H1 (cell line): ENCODE data around the gene TMEM108. TPM values are rescaled to one million over a fixed set of nuclear protein-coding genes. Genes with fewer than 3 reads are reported as not detected.

Experiments used
- CTCF ChIA-PET: fragments of 300-600 bp; sonication (Branson Sonifier 250); formaldehyde crosslinking; loops from one replicate; lab custom pipeline; 2021; ENCODE audit not compliant: partially characterized antibody; lab: Charles Lee
- POLR2A ChIA-PET: fragments of 300-600 bp; sonication (Branson Sonifier 250); formaldehyde crosslinking; loops from one replicate; lab custom pipeline; 2021; ENCODE audit warnings: inconsistent platforms; ENCODE audit not compliant: partially characterized antibody; lab: Charles Lee
- DNase-seq, 2 experiments: peaks; one replicate each; pipeline versions ENCODE4 v3.0.0 to v3.0.0-alpha.2; 2010 to 2022; ENCODE audit warnings: low spot score in 2 of 2, low read depth in 1 of 2, mixed read lengths in 1 of 2
- FAIRE-seq: peaks from 2 replicates; lab custom pipeline; 2011; peaks lifted over from hg19 to GRCh38; lab: Jason Lieb, UNC
- H2AFZ ChIP-seq: 2 replicates; pipeline ENCODE4 v1.8.1; 2012; ENCODE audit warnings: low read length, inconsistent platforms
- H2AK5ac ChIP-seq: 2 replicates; pipeline ENCODE4 v1.6.1; 2013; ENCODE audit warnings: low read depth, low read length
- H2BK120ac ChIP-seq: replicated peaks from 2 replicates; pipeline ENCODE3; 2013; ENCODE audit warnings: low read depth, low read length, inconsistent platforms
- H2BK12ac ChIP-seq: 2 replicates; pipeline ENCODE4 v1.6.1; 2013; ENCODE audit warnings: low read depth, low read length
- H2BK15ac ChIP-seq: 2 replicates; pipeline ENCODE4 v1.6.1; 2013; ENCODE audit warnings: low read length
- H2BK20ac ChIP-seq: 2 replicates; pipeline ENCODE4 v1.6.1; 2013; ENCODE audit warnings: low read length
- H2BK5ac ChIP-seq: 2 replicates; pipeline ENCODE4 v1.6.1; 2013; ENCODE audit warnings: low read depth, low read length
- H3K14ac ChIP-seq: 2 replicates; pipeline ENCODE4 v1.6.1; 2013; ENCODE audit warnings: inconsistent platforms; ENCODE audit not compliant: insufficient read length
- H3K18ac ChIP-seq: 2 replicates; pipeline ENCODE4 v1.6.1; 2013; ENCODE audit warnings: low read length; ENCODE audit errors: extremely low read depth
- H3K23ac ChIP-seq: 2 replicates; pipeline ENCODE4 v1.6.1; 2013; ENCODE audit warnings: inconsistent platforms; ENCODE audit not compliant: insufficient read length
- H3K23me2 ChIP-seq: 2 replicates; pipeline ENCODE4 v1.6.1; 2013; ENCODE audit warnings: low read depth, low read length
- H3K27ac ChIP-seq: 2 replicates; pipeline ENCODE4 v1.6.1; 2011; ENCODE audit warnings: low read depth, low read length, inconsistent platforms
- H3K27me3 ChIP-seq, 4 experiments: replicated peaks in 1 of 4; 1 replicate in 1 of 4; 2 replicates in 3 of 4; pipeline versions ENCODE4 v1.6.1 to v1.8.1; 2011 to 2013; ENCODE audit warnings: low read length in 3 of 4, mild to moderate bottlenecking in 3 of 4, inconsistent platforms in 2 of 4, mixed read lengths in 2 of 4, moderate library complexity in 1 of 4; ENCODE audit not compliant: control insufficient read depth in 3 of 4, insufficient read depth in 3 of 4; ENCODE audit errors: extremely low read depth in 1 of 4
- H3K36me3 ChIP-seq, 4 experiments: 2 replicates each; pipeline versions ENCODE4 v1.6.1 to v1.8.1; 2011 to 2013; ENCODE audit warnings: mild to moderate bottlenecking in 4 of 4, low read length in 3 of 4, moderate library complexity in 2 of 4, control low read depth in 1 of 4, inconsistent platforms in 1 of 4; ENCODE audit not compliant: insufficient read depth in 4 of 4, control insufficient read depth in 2 of 4
- H3K4ac ChIP-seq: replicated peaks from 2 replicates; pipeline ENCODE3; 2013; ENCODE audit warnings: low read length, low read depth, mixed read lengths, inconsistent platforms; ENCODE audit not compliant: insufficient read length
- H3K4me1 ChIP-seq, 4 experiments: replicated peaks in 1 of 4; 1 replicate in 1 of 4; 2 replicates in 3 of 4; pipeline versions ENCODE4 v1.6.1 to v1.8.1; 2011 to 2013; ENCODE audit warnings: low read length in 3 of 4, inconsistent platforms in 2 of 4, mixed read lengths in 1 of 4; ENCODE audit not compliant: insufficient read depth in 4 of 4, control insufficient read depth in 3 of 4
- H3K4me2 ChIP-seq, 2 experiments: 2 replicates each; pipeline versions ENCODE4 v1.6.1 to v1.8.1; 2011 to 2013; ENCODE audit warnings: low read depth in 2 of 2, low read length in 2 of 2, control low read depth in 1 of 2, inconsistent platforms in 1 of 2, mild to moderate bottlenecking in 1 of 2; ENCODE audit not compliant: insufficient read depth in 1 of 2
- H3K4me3 ChIP-seq, 4 experiments: fragments of 200-600, 300-600 bp in 1 of 4; sonication (generic), shearing (Covaris generic), sonication (Bioruptor Twin) in 1 of 4; 2 replicates each; pipeline versions ENCODE4 v1.5.1 to v1.8.1; 2011 to 2016; ENCODE audit warnings: low read length in 4 of 4, low read depth in 3 of 4, control low read depth in 2 of 4, inconsistent platforms in 2 of 4, mild to moderate bottlenecking in 2 of 4, mixed read lengths in 1 of 4, moderate library complexity in 1 of 4; ENCODE audit not compliant: insufficient read depth in 2 of 4; ENCODE audit errors: extremely low read depth in 1 of 4
- H3K56ac ChIP-seq: replicated peaks from 2 replicates; pipeline ENCODE3; 2013; ENCODE audit warnings: low read depth, mild to moderate bottlenecking, mixed read lengths, low read length, inconsistent platforms; ENCODE audit not compliant: insufficient read length
- H3K79me1 ChIP-seq: 2 replicates; pipeline ENCODE4 v1.6.1; 2013; ENCODE audit warnings: low read depth, low read length, control low read depth
- H3K79me2 ChIP-seq, 2 experiments: 2 replicates each; pipeline versions ENCODE4 v1.6.1 to v1.8.1; 2012 to 2013; ENCODE audit warnings: low read length in 2 of 2, mild to moderate bottlenecking in 2 of 2, inconsistent platforms in 1 of 2; ENCODE audit not compliant: insufficient read depth in 2 of 2, control insufficient read depth in 1 of 2
- H3K9ac ChIP-seq, 4 experiments: replicated peaks in 1 of 4; 1 replicate in 1 of 4; 2 replicates in 3 of 4; pipeline versions ENCODE4 v1.6.1 to v1.8.1; 2011 to 2013; ENCODE audit warnings: low read depth in 3 of 4, low read length in 3 of 4, control low read depth in 2 of 4, mild to moderate bottlenecking in 2 of 4, moderate library complexity in 2 of 4, inconsistent platforms in 1 of 4; ENCODE audit errors: extremely low read depth in 1 of 4
- H3K9me3 ChIP-seq, 2 experiments: 2 replicates each; pipeline versions ENCODE4 v1.6.1 to v1.8.1; 2012 to 2013; ENCODE audit warnings: mild to moderate bottlenecking in 2 of 2, moderate library complexity in 2 of 2, control low read depth in 1 of 2, inconsistent platforms in 1 of 2, low read depth in 1 of 2, low read length in 1 of 2, mixed read lengths in 1 of 2; ENCODE audit not compliant: insufficient read depth in 2 of 2
- H4K20me1 ChIP-seq, 2 experiments: replicated peaks in 1 of 2; 2 replicates each; pipeline versions ENCODE3 to v1.8.1; 2011 to 2013; ENCODE audit warnings: inconsistent platforms in 2 of 2, low read length in 2 of 2, mild to moderate bottlenecking in 1 of 2; ENCODE audit not compliant: insufficient read depth in 2 of 2, control insufficient read depth in 1 of 2
- H4K5ac ChIP-seq: 2 replicates; pipeline ENCODE4 v1.6.1; 2013; ENCODE audit warnings: low read length, low read depth, mixed read lengths, inconsistent platforms; ENCODE audit not compliant: insufficient read length
- H4K8ac ChIP-seq: 2 replicates; pipeline ENCODE4 v1.8.0; 2013; ENCODE audit warnings: mild to moderate bottlenecking, moderate library complexity, low read length, inconsistent platforms; ENCODE audit not compliant: insufficient read depth; ENCODE audit errors: extremely low read depth
- H4K91ac ChIP-seq: replicated peaks from 2 replicates; pipeline ENCODE3; 2013; ENCODE audit warnings: low read length, mixed read lengths, inconsistent platforms; ENCODE audit not compliant: insufficient read length
- SIX5 ChIP-seq: IDR thresholded peaks from 2 replicates; pipeline ENCODE4 v1.6.1; 2011; ENCODE audit warnings: mild to moderate bottlenecking, low read depth, low read length
- TBP ChIP-seq: IDR thresholded peaks from 2 replicates; pipeline ENCODE4 v1.6.1; 2011; ENCODE audit warnings: low read depth, low read length, improper control_type of control experiment
- ZNF274 ChIP-seq: IDR thresholded peaks from 2 replicates; pipeline ENCODE4 v1.7.0; 2012; ENCODE audit warnings: low read length, borderline replicate concordance; ENCODE audit errors: extremely low read depth
- WGBS, 2 experiments: shearing (Covaris generic) in 1 of 2; methylation state at CpG; one replicate each; pipeline versions ENCODE4 v1.1.6 to v1.1.7; 2013 to 2015; ENCODE audit warnings: low lambda C conversion rate in 2 of 2, mixed read lengths in 2 of 2, inconsistent platforms in 1 of 2, low coverage in 1 of 2, missing lambda C conversion rate in 1 of 2; ENCODE audit not compliant: insufficient replicate concordance in 2 of 2, insufficient coverage in 1 of 2, insufficient read length in 1 of 2; ENCODE audit errors: extremely low coverage in 1 of 2, missing lambda C conversion rate in 1 of 2; 5-methylcytosine and 5-hydroxymethylcytosine counted together
- polyA plus RNA-seq, 7 experiments: library from polyadenylated mRNA; depleted of rRNA in 3 of 7; stranded (reverse) in 5 of 7; unstranded in 2 of 7; fragments of >200 nt in 5 of 7; fragments of 200-250 nt in 2 of 7; gene quantifications; 1 replicate in 5 of 7; 2 replicates in 1 of 7; 4 replicates in 1 of 7; pipeline versions ENCODE4 v1.2.1 to v1.2.3, GENCODE V29; 2011 to 2013; ENCODE audit warnings: missing spikeins in 2 of 7, mixed read lengths in 2 of 7
- total RNA-seq: library from RNA; stranded (reverse); fragmentation: NEBNext Ultra II Directional; extraction: Animal tissue kit (Norgen Biotek cat#: 25700); gene quantifications from 2 replicates; pipeline ENCODE4 v1.2.1, GENCODE V29; 2021

The TMEM108 gene
- total and polyA plus RNA-seq, 2 of the 8 experiments (the other 6 are each of a cell fraction or from before 2014, with no cell fraction given) = 14.3 to 16.2 TPM

- no peak overlapping the region for H3K4me2 ChIP-seq
- WGBS, 2 experiments = 88% methylated on average over 1 of the region's 1 CpG; no CpG with 5 or more reads in 1 of the 2 experiments
- H4K8ac ChIP-seq = no peak overlapping the region
- no peak overlapping the region for H2AK5ac ChIP-seq
- no peak overlapping the region for H2BK5ac ChIP-seq
- no peak overlapping the region for H2BK15ac ChIP-seq
- H3K9ac ChIP-seq = no peak overlapping the region
- no peak overlapping the region for H3K23ac ChIP-seq
- no peaks in the 10 kb centered on the region; a peak in 1 of 7 replicates for H3K4me1 ChIP-seq
- H3K4ac ChIP-seq = no peak overlapping the region
- no peaks in the 10 kb centered on the region for H3K79me1 ChIP-seq
- no peak overlapping the region for H3K18ac ChIP-seq
- no peak overlapping the region for H3K14ac ChIP-seq
- H3K27ac ChIP-seq = no peak overlapping the region
- H4K20me1 ChIP-seq = no peaks in the 10 kb centered on the region
- no peak overlapping the region for H3K4me3 ChIP-seq
- no peaks in the 10 kb centered on the region for H3K27me3 ChIP-seq
- H2BK20ac ChIP-seq = no peak overlapping the region
- no peak overlapping the region for H2AFZ ChIP-seq
- ChIA-PET POLR2A (interaction anchor here (0.6 kb wide), 1 partner anchor 165 kb away, joined by 3 read pairs; no protein-coding TSS in a partner anchor), CTCF (interaction anchor here (0.6 to 1.4 kb wide), 5 partner anchors 36 to 598 kb away, joined by 3 to 6 read pairs (median 4); no protein-coding TSS in a partner anchor)
- no peak overlapping the region for H3K56ac ChIP-seq
- no peak overlapping the region for H2BK120ac ChIP-seq
- no peaks in the 10 kb centered on the region for H3K9me3 ChIP-seq
- DNase-seq (no peak), FAIRE-seq (no peak)
- H3K23me2 ChIP-seq = no peaks in the 10 kb centered on the region
- no peak overlapping the region for H4K91ac ChIP-seq
- H4K5ac ChIP-seq = no peak overlapping the region
- H3K79me2 ChIP-seq = no peaks in the 10 kb centered on the region
- H3K36me3 ChIP-seq = no peaks in the 10 kb centered on the region
- no peak overlapping the region for H2BK12ac ChIP-seq
- TF ChIP-seq TBP (no peak), SIX5 (no peak), ZNF274 (no peak)
Observed at GRCh38 chr3:133329626-133330025, 291.4 kb downstream of the TMEM108 start.
